H1 (cell line): Measurements from ENCODE around the gene SCN10A. TPM values are rescaled to one million over a fixed set of nuclear protein-coding genes. Genes with fewer than 3 reads are reported as not detected.

Experiments
- CTCF ChIA-PET: fragments of 300-600 bp; sonication (Branson Sonifier 250); formaldehyde crosslinking; loops from one replicate; lab custom pipeline; 2021; ENCODE audit not compliant: partially characterized antibody; lab: Charles Lee
- POLR2A ChIA-PET: fragments of 300-600 bp; sonication (Branson Sonifier 250); formaldehyde crosslinking; loops from one replicate; lab custom pipeline; 2021; ENCODE audit warnings: inconsistent platforms; ENCODE audit not compliant: partially characterized antibody; lab: Charles Lee
- DNase-seq, 2 experiments: peaks; one replicate each; pipeline versions ENCODE4 v3.0.0 to v3.0.0-alpha.2; 2010 to 2022; ENCODE audit warnings: low spot score in 2 of 2, low read depth in 1 of 2, mixed read lengths in 1 of 2
- FAIRE-seq: peaks from 2 replicates; lab custom pipeline; 2011; peaks lifted over from hg19 to GRCh38; lab: Jason Lieb, UNC
- H2AFZ ChIP-seq: 2 replicates; pipeline ENCODE4 v1.8.1; 2012; ENCODE audit warnings: low read length, inconsistent platforms
- H2AK5ac ChIP-seq: 2 replicates; pipeline ENCODE4 v1.6.1; 2013; ENCODE audit warnings: low read depth, low read length
- H2BK120ac ChIP-seq: replicated peaks from 2 replicates; pipeline ENCODE3; 2013; ENCODE audit warnings: low read depth, low read length, inconsistent platforms
- H2BK12ac ChIP-seq: 2 replicates; pipeline ENCODE4 v1.6.1; 2013; ENCODE audit warnings: low read depth, low read length
- H2BK15ac ChIP-seq: 2 replicates; pipeline ENCODE4 v1.6.1; 2013; ENCODE audit warnings: low read length
- H2BK20ac ChIP-seq: 2 replicates; pipeline ENCODE4 v1.6.1; 2013; ENCODE audit warnings: low read length
- H2BK5ac ChIP-seq: 2 replicates; pipeline ENCODE4 v1.6.1; 2013; ENCODE audit warnings: low read depth, low read length
- H3K14ac ChIP-seq: 2 replicates; pipeline ENCODE4 v1.6.1; 2013; ENCODE audit warnings: inconsistent platforms; ENCODE audit not compliant: insufficient read length
- H3K18ac ChIP-seq: 2 replicates; pipeline ENCODE4 v1.6.1; 2013; ENCODE audit warnings: low read length; ENCODE audit errors: extremely low read depth
- H3K23ac ChIP-seq: 2 replicates; pipeline ENCODE4 v1.6.1; 2013; ENCODE audit warnings: inconsistent platforms; ENCODE audit not compliant: insufficient read length
- H3K23me2 ChIP-seq: 2 replicates; pipeline ENCODE4 v1.6.1; 2013; ENCODE audit warnings: low read depth, low read length
- H3K27ac ChIP-seq: 2 replicates; pipeline ENCODE4 v1.6.1; 2011; ENCODE audit warnings: low read depth, low read length, inconsistent platforms
- H3K27me3 ChIP-seq, 4 experiments: replicated peaks in 1 of 4; 1 replicate in 1 of 4; 2 replicates in 3 of 4; pipeline versions ENCODE4 v1.6.1 to v1.8.1; 2011 to 2013; ENCODE audit warnings: low read length in 3 of 4, mild to moderate bottlenecking in 3 of 4, inconsistent platforms in 2 of 4, mixed read lengths in 2 of 4, moderate library complexity in 1 of 4; ENCODE audit not compliant: control insufficient read depth in 3 of 4, insufficient read depth in 3 of 4; ENCODE audit errors: extremely low read depth in 1 of 4
- H3K36me3 ChIP-seq, 4 experiments: 2 replicates each; pipeline versions ENCODE4 v1.6.1 to v1.8.1; 2011 to 2013; ENCODE audit warnings: mild to moderate bottlenecking in 4 of 4, low read length in 3 of 4, moderate library complexity in 2 of 4, control low read depth in 1 of 4, inconsistent platforms in 1 of 4; ENCODE audit not compliant: insufficient read depth in 4 of 4, control insufficient read depth in 2 of 4
- H3K4ac ChIP-seq: replicated peaks from 2 replicates; pipeline ENCODE3; 2013; ENCODE audit warnings: low read length, low read depth, mixed read lengths, inconsistent platforms; ENCODE audit not compliant: insufficient read length
- H3K4me1 ChIP-seq, 4 experiments: replicated peaks in 1 of 4; 1 replicate in 1 of 4; 2 replicates in 3 of 4; pipeline versions ENCODE4 v1.6.1 to v1.8.1; 2011 to 2013; ENCODE audit warnings: low read length in 3 of 4, inconsistent platforms in 2 of 4, mixed read lengths in 1 of 4; ENCODE audit not compliant: insufficient read depth in 4 of 4, control insufficient read depth in 3 of 4
- H3K4me2 ChIP-seq, 2 experiments: 2 replicates each; pipeline versions ENCODE4 v1.6.1 to v1.8.1; 2011 to 2013; ENCODE audit warnings: low read depth in 2 of 2, low read length in 2 of 2, control low read depth in 1 of 2, inconsistent platforms in 1 of 2, mild to moderate bottlenecking in 1 of 2; ENCODE audit not compliant: insufficient read depth in 1 of 2
- H3K4me3 ChIP-seq, 4 experiments: fragments of 200-600, 300-600 bp in 1 of 4; sonication (generic), shearing (Covaris generic), sonication (Bioruptor Twin) in 1 of 4; 2 replicates each; pipeline versions ENCODE4 v1.5.1 to v1.8.1; 2011 to 2016; ENCODE audit warnings: low read length in 4 of 4, low read depth in 3 of 4, control low read depth in 2 of 4, inconsistent platforms in 2 of 4, mild to moderate bottlenecking in 2 of 4, mixed read lengths in 1 of 4, moderate library complexity in 1 of 4; ENCODE audit not compliant: insufficient read depth in 2 of 4; ENCODE audit errors: extremely low read depth in 1 of 4
- H3K56ac ChIP-seq: replicated peaks from 2 replicates; pipeline ENCODE3; 2013; ENCODE audit warnings: low read depth, mild to moderate bottlenecking, mixed read lengths, low read length, inconsistent platforms; ENCODE audit not compliant: insufficient read length
- H3K79me1 ChIP-seq: 2 replicates; pipeline ENCODE4 v1.6.1; 2013; ENCODE audit warnings: low read depth, low read length, control low read depth
- H3K79me2 ChIP-seq, 2 experiments: 2 replicates each; pipeline versions ENCODE4 v1.6.1 to v1.8.1; 2012 to 2013; ENCODE audit warnings: low read length in 2 of 2, mild to moderate bottlenecking in 2 of 2, inconsistent platforms in 1 of 2; ENCODE audit not compliant: insufficient read depth in 2 of 2, control insufficient read depth in 1 of 2
- H3K9ac ChIP-seq, 4 experiments: replicated peaks in 1 of 4; 1 replicate in 1 of 4; 2 replicates in 3 of 4; pipeline versions ENCODE4 v1.6.1 to v1.8.1; 2011 to 2013; ENCODE audit warnings: low read depth in 3 of 4, low read length in 3 of 4, control low read depth in 2 of 4, mild to moderate bottlenecking in 2 of 4, moderate library complexity in 2 of 4, inconsistent platforms in 1 of 4; ENCODE audit errors: extremely low read depth in 1 of 4
- H3K9me3 ChIP-seq, 2 experiments: 2 replicates each; pipeline versions ENCODE4 v1.6.1 to v1.8.1; 2012 to 2013; ENCODE audit warnings: mild to moderate bottlenecking in 2 of 2, moderate library complexity in 2 of 2, control low read depth in 1 of 2, inconsistent platforms in 1 of 2, low read depth in 1 of 2, low read length in 1 of 2, mixed read lengths in 1 of 2; ENCODE audit not compliant: insufficient read depth in 2 of 2
- H4K20me1 ChIP-seq, 2 experiments: replicated peaks in 1 of 2; 2 replicates each; pipeline versions ENCODE3 to v1.8.1; 2011 to 2013; ENCODE audit warnings: inconsistent platforms in 2 of 2, low read length in 2 of 2, mild to moderate bottlenecking in 1 of 2; ENCODE audit not compliant: insufficient read depth in 2 of 2, control insufficient read depth in 1 of 2
- H4K5ac ChIP-seq: 2 replicates; pipeline ENCODE4 v1.6.1; 2013; ENCODE audit warnings: low read length, low read depth, mixed read lengths, inconsistent platforms; ENCODE audit not compliant: insufficient read length
- H4K8ac ChIP-seq: 2 replicates; pipeline ENCODE4 v1.8.0; 2013; ENCODE audit warnings: mild to moderate bottlenecking, moderate library complexity, low read length, inconsistent platforms; ENCODE audit not compliant: insufficient read depth; ENCODE audit errors: extremely low read depth
- H4K91ac ChIP-seq: replicated peaks from 2 replicates; pipeline ENCODE3; 2013; ENCODE audit warnings: low read length, mixed read lengths, inconsistent platforms; ENCODE audit not compliant: insufficient read length
- BCL11A ChIP-seq, 2 experiments: IDR thresholded peaks; one replicate each; pipeline ENCODE4 v1.6.1; 2011; ENCODE audit warnings: low read depth in 2 of 2, low read length in 2 of 2, mild to moderate bottlenecking in 2 of 2
- BRCA1 ChIP-seq: IDR thresholded peaks from 2 replicates; pipeline ENCODE4 v1.6.1; 2012; ENCODE audit warnings: low read depth, low read length, improper control_type of control experiment
- EP300 ChIP-seq, 2 experiments: IDR thresholded peaks; 1 replicate in 1 of 2; 2 replicates in 1 of 2; pipeline ENCODE4 v1.6.1; 2011 to 2012; ENCODE audit warnings: low read depth in 2 of 2, low read length in 2 of 2, mild to moderate bottlenecking in 2 of 2, borderline replicate concordance in 1 of 2, inconsistent platforms in 1 of 2, moderate library complexity in 1 of 2
- POLR2AphosphoS5 ChIP-seq: IDR thresholded peaks from 2 replicates; pipeline ENCODE4 v1.6.1; 2011; ENCODE audit warnings: low read depth, low read length
- WGBS, 2 experiments: shearing (Covaris generic) in 1 of 2; methylation state at CpG; one replicate each; pipeline versions ENCODE4 v1.1.6 to v1.1.7; 2013 to 2015; ENCODE audit warnings: low lambda C conversion rate in 2 of 2, mixed read lengths in 2 of 2, inconsistent platforms in 1 of 2, low coverage in 1 of 2, missing lambda C conversion rate in 1 of 2; ENCODE audit not compliant: insufficient replicate concordance in 2 of 2, insufficient coverage in 1 of 2, insufficient read length in 1 of 2; ENCODE audit errors: extremely low coverage in 1 of 2, missing lambda C conversion rate in 1 of 2; 5-methylcytosine and 5-hydroxymethylcytosine counted together
- polyA plus RNA-seq, 7 experiments: library from polyadenylated mRNA; depleted of rRNA in 3 of 7; stranded (reverse) in 5 of 7; unstranded in 2 of 7; fragments of >200 nt in 5 of 7; fragments of 200-250 nt in 2 of 7; gene quantifications; 1 replicate in 5 of 7; 2 replicates in 1 of 7; 4 replicates in 1 of 7; pipeline versions ENCODE4 v1.2.1 to v1.2.3, GENCODE V29; 2011 to 2013; ENCODE audit warnings: missing spikeins in 2 of 7, mixed read lengths in 2 of 7
- total RNA-seq: library from RNA; stranded (reverse); fragmentation: NEBNext Ultra II Directional; extraction: Animal tissue kit (Norgen Biotek cat#: 25700); gene quantifications from 2 replicates; pipeline ENCODE4 v1.2.1, GENCODE V29; 2021

SCN10A gene
- total and polyA plus RNA-seq, 2 of the 8 experiments (the other 6 are each of a cell fraction or from before 2014, with no cell fraction given) = not detected

- Histone ChIP-seq H2BK12ac (no peak overlapping the region), H2AK5ac (no peak overlapping the region), H4K8ac (no peak overlapping the region), H2BK5ac (no peak overlapping the region), H4K91ac (no peak overlapping the region), H3K36me3 (no peaks in the 10 kb centered on the region), H2AFZ (no peak overlapping the region), H3K9ac (no peak overlapping the region), H3K4me1 (peaks cover 0 to 10% (median 4%) of the 10 kb centered on the region in 4 experiments; a peak in 5 of 7 replicates), H3K79me2 (no peaks in the 10 kb centered on the region), H3K9me3 (no peaks in the 10 kb centered on the region), H3K4me2 (no peak overlapping the region), H4K20me1 (no peaks in the 10 kb centered on the region), H3K4ac (no peak overlapping the region), H3K79me1 (no peaks in the 10 kb centered on the region), H3K23ac (no peak overlapping the region), H3K56ac (no peak overlapping the region), H3K27ac (no peak overlapping the region), H3K27me3 (no peaks in the 10 kb centered on the region; a peak in 1 of 7 replicates), H2BK120ac (no peak overlapping the region), H2BK15ac (no peak overlapping the region), H3K23me2 (no peaks in the 10 kb centered on the region), H3K18ac (no peak overlapping the region), H3K4me3 (no peak overlapping the region), H2BK20ac (no peak overlapping the region), H4K5ac (no peak overlapping the region), H3K14ac (no peak overlapping the region)
- DNase-seq = no peak
- ChIA-PET POLR2A (no interaction called here), CTCF (interaction anchor here (0.6 to 10.3 kb wide), 5 partner anchors 14 to 276 kb away, joined by 3 to 80 read pairs (median 4); no protein-coding TSS in a partner anchor)
- TF ChIP-seq BCL11A (IDR thresholded peaks at IDR 0.05; ENCODE audit: low read depth in 2 of 2, low read length in 2 of 2) (no peak), EP300 (IDR thresholded peaks at IDR 0.05; ENCODE audit: borderline replicate concordance in 1 of 2, low read depth in 2 of 2, low read length in 2 of 2) (no peak), POLR2AphosphoS5 (no peak), BRCA1 (no peak)
- no peak for FAIRE-seq
- 91% methylated on average over 2 of the region's 2 CpGs; no CpG with 5 or more reads in 1 of the 2 experiments for WGBS, 2 experiments
These were observed 91.7 kb downstream of the SCN10A start for GRCh38 chr3:38724392-38724736.
